CD8-positive, alpha-beta memory T cell (primary cell): ENCODE measurements around the gene INO80B. TPM values are rescaled to one million over a fixed set of nuclear protein-coding genes. Genes with fewer than 3 reads are reported as not detected.
"Not testable (repeated sequence)": the region's sequence is repeated elsewhere in the genome, so short reads cannot be mapped to it uniquely, and the experiment has no call there.

ENCODE experiments used
- CTCF ChIA-PET: fragments of 350-600 bp; sonication (Branson Sonifier 250); formaldehyde crosslinking; loops from one replicate; lab custom pipeline; 2021; ENCODE audit warnings: antibody characterized with exemption; lab: Charles Lee
- POLR2A ChIA-PET: fragments of 350-600 bp; sonication (Branson Sonifier 250); formaldehyde crosslinking; loops from one replicate; lab custom pipeline; 2021; ENCODE audit warnings: antibody characterized with exemption; lab: Charles Lee
- DNase-seq, 5 donors: peaks; one replicate each; pipeline versions ENCODE4 v3.0.0 to v3.0.0-alpha.2; 2020 to 2022; ENCODE audit warnings: mixed read lengths in 1 of 5
- H3K27ac ChIP-seq: one replicate; pipeline ENCODE4 v1.7.0; 2013; ENCODE audit warnings: low read depth, mild to moderate bottlenecking, low read length, moderate library complexity
- H3K27me3 ChIP-seq: 2 replicates; pipeline ENCODE4 v1.7.0; 2013; ENCODE audit warnings: low read length, mild to moderate bottlenecking; ENCODE audit not compliant: insufficient read depth, poor library complexity, severe bottlenecking
- H3K36me3 ChIP-seq: 2 replicates; pipeline ENCODE4 v1.7.0; 2013; ENCODE audit warnings: mild to moderate bottlenecking, low read length, moderate library complexity; ENCODE audit not compliant: insufficient read depth
- H3K4me1 ChIP-seq: 2 replicates; pipeline ENCODE4 v1.7.0; 2013; ENCODE audit warnings: mild to moderate bottlenecking, low read length, moderate library complexity; ENCODE audit not compliant: insufficient read depth
- H3K4me3 ChIP-seq: 2 replicates; pipeline ENCODE4 v1.7.0; 2013; ENCODE audit warnings: mild to moderate bottlenecking, low read length
- H3K9me3 ChIP-seq: 2 replicates; pipeline ENCODE4 v1.7.0; 2013; ENCODE audit warnings: mild to moderate bottlenecking, low read length
- H3K27ac Mint-ChIP-seq, 8 donors: one replicate each; pipeline ENCODE4 v1.8.0; 2020 to 2021; ENCODE audit warnings: mixed read lengths in 8 of 8, mild to moderate bottlenecking in 6 of 8, inconsistent platforms in 3 of 8, moderate library complexity in 3 of 8
- H3K27me3 Mint-ChIP-seq, 2 donors: one replicate each; pipeline ENCODE4 v1.8.0; 2020 to 2021; ENCODE audit warnings: mixed read lengths in 2 of 2, mild to moderate bottlenecking in 1 of 2, moderate library complexity in 1 of 2
- H3K36me3 Mint-ChIP-seq, 3 donors: one replicate each; pipeline ENCODE4 v1.8.0; 2020 to 2021; ENCODE audit warnings: mixed read lengths in 3 of 3, inconsistent platforms in 1 of 3, mild to moderate bottlenecking in 1 of 3
- H3K4me1 Mint-ChIP-seq, 3 donors: one replicate each; pipeline ENCODE4 v1.8.0; 2020 to 2021; ENCODE audit warnings: mixed read lengths in 3 of 3, inconsistent platforms in 1 of 3, mild to moderate bottlenecking in 1 of 3
- H3K4me3 Mint-ChIP-seq, 7 donors: one replicate each; pipeline ENCODE4 v1.8.0; 2020 to 2021; ENCODE audit warnings: mixed read lengths in 7 of 7, mild to moderate bottlenecking in 6 of 7, moderate library complexity in 4 of 7, inconsistent platforms in 2 of 7
- H3K9me3 Mint-ChIP-seq, 5 donors: one replicate each; pipeline ENCODE4 v1.8.0; 2020 to 2022; ENCODE audit warnings: mixed read lengths in 5 of 5, mild to moderate bottlenecking in 3 of 5, moderate library complexity in 2 of 5, inconsistent platforms in 1 of 5
- polyA plus RNA-seq: library from polyadenylated mRNA; unstranded; fragments of 300-500 nt; fragmentation: Illumina TruSeq; gene quantifications from one replicate; pipeline ENCODE4 v1.2.3, GENCODE V29; 2021
- total RNA-seq, 2 experiments: library from RNA; stranded (reverse); gene quantifications; one replicate each; pipeline ENCODE4 v1.2.3, GENCODE V29; 2021

INO80B gene
- total and polyA plus RNA-seq, 3 experiments from 2014 or later = 7.6 to 44.3 (median 44.1) TPM

DNA sequence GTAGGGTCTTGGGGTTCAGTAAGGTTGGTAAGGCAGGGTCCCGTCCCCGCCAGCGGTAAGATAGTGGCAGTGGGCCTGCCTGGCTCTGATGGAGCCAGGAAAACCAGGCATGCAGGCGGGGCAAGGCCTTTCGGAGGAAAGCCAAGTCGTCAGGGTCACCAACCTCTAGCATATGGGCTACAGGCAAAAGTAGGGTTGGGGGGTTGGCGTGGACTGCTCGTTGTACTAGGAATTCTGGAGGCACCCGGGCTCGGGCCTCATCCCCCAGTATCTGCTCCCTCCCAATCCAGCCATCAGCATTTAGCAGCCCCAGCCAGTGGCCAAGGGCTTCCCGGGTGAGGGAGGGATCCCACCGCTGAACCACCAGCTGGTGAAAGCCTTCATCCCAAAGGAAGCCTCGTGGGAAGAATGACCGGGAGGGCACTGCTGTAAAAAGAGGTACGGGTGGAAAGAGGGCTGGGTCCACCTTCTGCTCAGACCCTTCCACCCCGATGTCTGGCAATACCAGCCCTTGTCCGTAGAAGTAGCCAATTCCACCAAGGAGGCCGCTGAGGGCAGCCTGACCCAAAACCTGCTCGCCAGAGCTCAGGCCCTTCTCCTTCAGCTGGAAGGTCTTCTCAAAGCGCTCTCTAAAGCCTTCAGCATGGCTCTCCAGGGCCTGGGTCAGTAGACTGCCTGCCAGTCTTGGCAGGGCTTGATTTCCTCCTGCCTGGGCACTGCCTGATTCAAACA, 7.3 kb downstream of the INO80B start:
- peaks cover 0 to 2% of the 10 kb centered on the region in 2 donors for H3K27me3 Mint-ChIP-seq
- peak overlapping the region in 3 of 8 donors; percentile 72 to 99 (median 77) for H3K27ac Mint-ChIP-seq
- H3K36me3 ChIP-seq = peaks cover 4% of the 10 kb centered on the region
- CTCF ChIA-PET = interaction anchor here (0.8 to 1.6 kb wide), 3 partner anchors 11 to 19 kb away, joined by 3 to 7 read pairs (median 4); partner anchors contain the start of gene MRPL53
- peaks cover 0 to 40% (median 0%) of the 10 kb centered on the region in 3 donors for H3K36me3 Mint-ChIP-seq
- POLR2A ChIA-PET = interaction anchor here (0.5 kb wide), 1 partner anchor 19 kb away, joined by 3 read pairs; no protein-coding TSS in a partner anchor
- no peaks in the 10 kb centered on the region for H3K27me3 ChIP-seq
- no peak overlapping the region for H3K27ac ChIP-seq
- no peaks in the 10 kb centered on the region for H3K9me3 Mint-ChIP-seq
- peak overlapping the region in 2 of 7 donors; percentile 44 to 99 for H3K4me3 Mint-ChIP-seq
- DNase-seq = no peak
- H3K4me1 ChIP-seq = peaks cover 18% of the 10 kb centered on the region
- no peaks in the 10 kb centered on the region for H3K9me3 ChIP-seq
- H3K4me1 Mint-ChIP-seq = peaks cover 33 to 54% (median 46%) of the 10 kb centered on the region in 3 donors
- no peak overlapping the region for H3K4me3 ChIP-seq

DNA sequence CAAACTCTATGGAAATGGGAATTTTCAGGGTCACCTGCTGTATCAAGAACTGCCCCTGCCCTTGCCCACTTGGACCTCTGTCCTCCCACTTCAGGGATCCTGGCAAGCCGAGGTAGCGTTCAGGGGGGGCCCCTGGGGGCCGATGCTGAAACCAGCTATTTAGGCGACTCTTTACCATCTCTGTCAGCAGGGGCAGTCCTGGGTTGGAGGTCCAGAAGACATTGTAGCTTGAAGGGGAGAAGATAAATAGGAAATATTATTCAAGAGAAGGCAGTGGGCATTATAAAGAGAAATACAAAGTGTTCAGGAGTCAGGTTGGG, 7.9 kb downstream of the INO80B start:
- H3K27ac ChIP-seq = no peak overlapping the region
- peak overlapping the region in 5 of 8 donors; percentile 48 to 99 (median 72) for H3K27ac Mint-ChIP-seq
- no peaks in the 10 kb centered on the region for H3K9me3 ChIP-seq
- H3K4me3 ChIP-seq = no peak overlapping the region
- peaks cover 0 to 2% of the 10 kb centered on the region in 2 donors for H3K27me3 Mint-ChIP-seq
- peaks cover 0 to 36% (median 0%) of the 10 kb centered on the region in 3 donors for H3K36me3 Mint-ChIP-seq
- H3K4me1 Mint-ChIP-seq = peaks cover 30 to 53% (median 45%) of the 10 kb centered on the region in 3 donors
- peaks cover 18% of the 10 kb centered on the region for H3K4me1 ChIP-seq
- no peak for DNase-seq
- POLR2A ChIA-PET = no interaction called here
- H3K9me3 Mint-ChIP-seq = no peaks in the 10 kb centered on the region
- H3K27me3 ChIP-seq = no peaks in the 10 kb centered on the region
- H3K36me3 ChIP-seq = peaks cover 4% of the 10 kb centered on the region
- H3K4me3 Mint-ChIP-seq = peak overlapping the region; percentile 53 to 99 (median 73)
- CTCF ChIA-PET = interaction anchor here (0.8 to 1.6 kb wide), 2 partner anchors 10 to 19 kb away, joined by 3 to 7 read pairs; partner anchors contain the start of gene MRPL53

DNA sequence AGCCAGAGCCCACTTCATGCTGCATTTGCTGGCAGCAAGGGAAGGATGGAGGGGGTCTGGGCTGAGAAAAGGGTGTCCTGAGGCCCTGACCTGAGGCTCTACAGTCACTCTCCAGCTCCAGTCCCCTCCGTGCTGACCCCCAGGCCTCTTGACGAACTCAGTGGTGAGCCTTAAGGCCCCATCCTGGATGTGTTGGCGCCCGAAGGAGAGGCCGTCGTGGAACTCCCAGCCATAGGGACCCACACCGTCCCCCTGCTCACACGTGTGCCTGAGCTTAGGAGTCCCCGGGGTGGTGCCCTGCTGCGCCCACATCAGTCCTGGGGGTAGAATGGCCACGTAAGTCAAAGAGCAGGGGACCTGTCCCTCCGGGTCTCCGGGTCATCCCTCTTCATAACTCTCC, 9.5 kb downstream of the INO80B start:
- H3K27me3 Mint-ChIP-seq = peaks cover 0 to 2% of the 10 kb centered on the region in 2 donors
- peak overlapping the region; percentile 79 to 99 (median 98) for H3K4me3 Mint-ChIP-seq
- peaks cover 10% of the 10 kb centered on the region for H3K4me1 ChIP-seq
- H3K4me3 ChIP-seq = peak overlapping the region; percentile 80
- H3K27ac Mint-ChIP-seq = peak overlapping the region; percentile 53 to 99 (median 76)
- no peak for DNase-seq
- ChIA-PET POLR2A (interaction anchor here (0.8 to 1.6 kb wide), 2 partner anchors 15 to 17 kb away, joined by 3 to 9 read pairs; no protein-coding TSS in a partner anchor), CTCF (interaction anchor here (1.2 to 2.8 kb wide), 2 partner anchors 9 to 18 kb away, joined by 3 to 12 read pairs; partner anchors contain the start of genes CCDC142, INO80B and TTC31)
- peaks cover 0 to 26% (median 0%) of the 10 kb centered on the region in 3 donors for H3K36me3 Mint-ChIP-seq
- peak overlapping the region; percentile 82 for H3K27ac ChIP-seq
- no peaks in the 10 kb centered on the region for H3K9me3 Mint-ChIP-seq
- peaks cover 4% of the 10 kb centered on the region for H3K36me3 ChIP-seq
- no peaks in the 10 kb centered on the region for H3K27me3 ChIP-seq
- peaks cover 18 to 41% (median 33%) of the 10 kb centered on the region in 3 donors for H3K4me1 Mint-ChIP-seq
- no peaks in the 10 kb centered on the region for H3K9me3 ChIP-seq

DNA sequence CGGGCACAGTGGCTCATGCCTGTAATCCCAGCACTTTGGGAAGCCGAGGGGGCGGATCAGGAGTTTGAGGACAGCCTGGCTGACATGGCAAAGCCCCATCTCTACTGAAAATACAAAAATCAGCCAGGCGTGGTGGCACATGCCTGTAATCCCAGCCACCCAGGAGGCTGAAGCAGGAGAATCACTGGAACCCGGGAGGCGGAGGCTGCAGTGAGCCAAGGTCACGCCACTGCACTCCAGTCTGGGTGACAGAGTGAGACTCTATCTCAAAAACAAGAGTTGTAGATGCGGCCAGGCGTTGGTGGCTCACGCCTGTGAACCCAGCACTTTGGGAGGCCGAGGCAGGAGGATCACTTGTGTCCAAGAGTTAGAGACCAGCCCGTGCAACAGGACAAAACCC, 15.9 kb downstream of the INO80B start:
- H3K27me3 ChIP-seq, H3K27me3 Mint-ChIP-seq, H3K9me3 Mint-ChIP-seq, H3K36me3 ChIP-seq, DNase-seq, H3K4me3 ChIP-seq, H3K9me3 ChIP-seq, H3K27ac ChIP-seq: not testable (repeated sequence)
- Mint-ChIP-seq H3K4me3 (peak overlapping the region; percentile 46 to 89 (median 58)), H3K4me1 (peaks cover 25 to 32% (median 30%) of the 10 kb centered on the region in 3 donors), H3K36me3 (peaks cover 0 to 27% (median 8%) of the 10 kb centered on the region in 3 donors), H3K27ac (peak overlapping the region; percentile 26 to 92 (median 85))
- ChIA-PET CTCF (interaction anchor here (0.7 to 4.7 kb wide), 2 partner anchors 12 to 61 kb away, joined by 3 to 49 read pairs; partner anchors contain the start of genes CCDC142 and TTC31), POLR2A (interaction anchor here (1.2 to 3.4 kb wide), 3 partner anchors 12 to 16 kb away, joined by 4 to 56 read pairs (median 54); partner anchors contain the start of genes CCDC142, INO80B, TTC31 and WBP1)
- peaks cover 22% of the 10 kb centered on the region for H3K4me1 ChIP-seq

DNA sequence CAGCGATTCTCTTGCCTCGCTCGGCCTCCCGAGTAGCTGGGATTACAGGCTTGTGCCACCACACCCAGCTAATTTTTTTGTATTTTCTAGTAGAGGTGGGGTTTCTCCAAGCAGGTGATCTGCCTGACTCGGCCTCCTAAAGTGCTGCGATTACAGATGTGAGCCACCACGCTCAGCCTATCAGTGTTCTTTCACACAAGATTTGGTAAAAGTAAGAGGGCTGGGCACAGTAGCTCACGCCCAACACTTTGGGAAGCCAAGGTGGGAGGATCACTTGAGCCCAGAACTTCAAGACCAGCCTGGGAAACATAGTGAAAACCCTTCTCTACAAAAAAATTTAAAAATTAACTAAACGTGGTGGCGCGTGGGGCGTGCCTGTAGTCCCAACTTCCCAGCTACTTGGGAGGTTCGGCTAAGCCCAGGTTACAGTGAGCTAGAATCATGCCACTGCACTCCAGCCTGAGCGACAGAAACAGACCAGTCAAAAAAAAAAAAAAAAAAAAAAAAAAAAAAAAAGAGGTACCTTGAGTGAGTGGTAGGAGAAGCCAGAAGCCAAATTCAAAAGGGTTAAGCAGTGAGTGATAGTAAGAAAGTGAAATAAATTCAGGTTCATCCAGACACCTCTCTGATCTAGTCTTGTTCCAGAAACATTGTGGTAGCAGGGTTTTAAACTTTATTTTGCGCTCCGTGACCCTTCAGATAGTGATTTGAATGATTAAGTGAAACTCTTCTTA, 16.6 kb downstream of the INO80B start:
- Histone ChIP-seq H3K4me3 (peak overlapping the region; percentile 95), H3K4me1 (peaks cover 22% of the 10 kb centered on the region), H3K27ac (peak overlapping the region; percentile 83), H3K36me3 (peaks cover 5% of the 10 kb centered on the region), H3K9me3 (no peaks in the 10 kb centered on the region), H3K27me3 (no peaks in the 10 kb centered on the region)
- Mint-ChIP-seq H3K9me3 (no peaks in the 10 kb centered on the region), H3K27ac (peak overlapping the region; percentile 97 to 100 (median 99)), H3K4me1 (peaks cover 21 to 27% (median 25%) of the 10 kb centered on the region in 3 donors), H3K36me3 (peaks cover 0 to 27% (median 8%) of the 10 kb centered on the region in 3 donors), H3K27me3 (peaks cover 0 to 5% of the 10 kb centered on the region in 2 donors), H3K4me3 (peak overlapping the region; percentile 93 to 98 (median 96))
- ChIA-PET CTCF (interaction anchor here (0.7 to 4.7 kb wide), 4 partner anchors 11 to 62 kb away, joined by 3 to 49 read pairs (median 7); partner anchors contain the start of genes CCDC142, TTC31 and WBP1), POLR2A (interaction anchor here (0.6 to 3.4 kb wide), 7 partner anchors 11 to 105 kb away, joined by 3 to 56 read pairs (median 4); partner anchors contain the start of genes C2orf81, CCDC142, INO80B and TTC31)
- no peak for DNase-seq

DNA sequence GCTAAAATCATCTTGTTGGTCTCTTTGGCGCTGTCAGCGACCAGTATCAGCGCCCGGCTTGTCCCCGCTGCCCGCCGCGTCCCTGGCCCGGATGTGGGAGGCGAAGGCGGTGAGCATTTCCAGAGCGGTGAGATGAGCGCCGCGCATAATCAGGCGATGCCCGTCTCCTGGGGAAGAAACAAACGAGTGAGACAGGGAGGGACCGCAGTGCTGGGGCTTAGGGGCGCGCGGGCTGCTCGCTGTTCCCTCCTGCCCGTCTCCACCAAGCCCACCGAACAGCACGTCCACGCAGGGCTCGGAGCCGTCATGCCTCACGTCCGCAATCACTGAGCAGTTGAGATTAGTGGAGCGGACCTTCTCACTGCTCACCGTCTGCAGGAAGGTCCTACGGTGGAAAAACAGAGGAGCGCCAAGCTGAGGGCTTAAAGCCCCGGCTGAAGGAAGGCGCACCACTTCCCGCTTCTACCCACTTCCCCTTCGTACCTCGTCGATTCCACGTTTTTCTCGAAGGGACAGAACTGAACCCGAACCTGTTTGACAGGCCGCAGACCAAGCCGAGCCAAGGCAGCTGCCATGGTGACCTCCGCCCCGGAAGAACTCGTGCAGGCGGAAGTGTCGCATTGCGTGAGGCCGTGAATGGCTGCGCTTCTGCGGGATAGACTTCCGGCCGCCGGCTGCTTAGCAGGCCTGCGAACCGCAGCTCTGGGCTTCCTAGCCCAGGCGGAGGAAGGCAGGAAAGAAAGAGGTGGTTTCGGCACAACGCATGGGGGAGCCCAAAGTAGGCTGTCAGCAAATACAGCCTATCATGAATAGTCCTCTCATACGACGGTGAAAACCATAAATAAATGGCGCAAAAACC, 17.4 kb downstream of the INO80B start, which contains the start of gene MRPL53:
TSS of gene MRPL53 (minus strand) at position 595 of the 859 bp plus-strand sequence. CDS start at position 575, 20 bp downstream.
- POLR2A ChIA-PET = interaction anchor here (0.6 to 3.4 kb wide), 11 partner anchors 10 to 256 kb away, joined by 3 to 56 read pairs (median 3); partner anchors contain the start of genes C2orf81, CCDC142, INO80B and TTC31

More for the DNA sequence above, 17.4 kb downstream of the INO80B start, which contains the start of gene MRPL53:
- H3K27me3 ChIP-seq = no peaks in the 10 kb centered on the region
- peak; percentile 94 to 97 (median 95) for DNase-seq
- peaks cover 22% of the 10 kb centered on the region for H3K4me1 ChIP-seq
- H3K27me3 Mint-ChIP-seq = peaks cover 0 to 5% of the 10 kb centered on the region in 2 donors
- peak within 1 kb of the TSS; percentile 83 for H3K27ac ChIP-seq
- peak within 1 kb of the TSS; percentile 97 to 100 (median 99) for H3K27ac Mint-ChIP-seq
- H3K9me3 Mint-ChIP-seq = no peaks in the 10 kb centered on the region
- peaks cover 0 to 33% (median 8%) of the 10 kb centered on the region in 3 donors for H3K36me3 Mint-ChIP-seq
- H3K4me3 Mint-ChIP-seq = peak within 1 kb of the TSS; percentile 93 to 98 (median 96)
- H3K4me1 Mint-ChIP-seq = peaks cover 21 to 27% (median 25%) of the 10 kb centered on the region in 3 donors
- H3K4me3 ChIP-seq = peak within 1 kb of the TSS; percentile 95
- H3K36me3 ChIP-seq = peaks cover 5% of the 10 kb centered on the region
- no peaks in the 10 kb centered on the region for H3K9me3 ChIP-seq
- CTCF ChIA-PET = interaction anchor here (1.0 to 4.7 kb wide), 10 partner anchors 9 to 115 kb away, joined by 3 to 49 read pairs (median 4); partner anchors contain the start of genes CCDC142, INO80B, TTC31 and WBP1
